Testis (tissue), 2 donors: Measurements from ENCODE around the gene KCNH2.

Source experiments
- POLR2A ChIP-seq: fragments of 450-650 bp; IDR thresholded peaks from one replicate; pipeline ENCODE4 v1.6.1; 2017; ENCODE audit warnings: antibody characterized with exemption, mild to moderate bottlenecking, moderate library complexity
- TF ChIP-seq, protein P1 (sequence below), 3 experiments: fragments of 450-650 bp in 2 of 3; fragments of 200-600 bp in 1 of 3; sonication (generic) in 1 of 3; IDR thresholded peaks; one replicate each; pipeline ENCODE4 v1.5.1; 2016 to 2019; ENCODE audit warnings: antibody characterized with exemption in 3 of 3, mild to moderate bottlenecking in 2 of 3, moderate library complexity in 1 of 3

DNA sequence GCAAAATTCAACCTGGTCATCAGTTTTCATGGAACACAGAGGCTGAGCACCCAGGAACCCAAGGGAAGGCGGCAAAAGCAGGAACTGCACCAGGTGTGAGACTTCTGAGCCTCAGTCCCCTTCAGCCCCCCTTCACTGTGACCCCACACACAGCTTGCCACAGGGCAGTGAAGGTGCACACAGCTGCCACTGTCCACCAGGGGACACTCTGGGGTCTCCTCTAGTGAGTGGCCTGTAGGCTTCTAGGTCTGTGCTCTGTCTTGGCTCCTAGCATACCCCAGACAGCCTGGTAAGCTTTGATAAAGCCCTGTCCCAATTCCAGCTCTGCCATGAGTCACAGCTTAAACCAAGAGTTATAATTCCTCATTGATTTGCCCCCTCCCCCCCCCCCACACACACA is 12.1 kb downstream of the KCNH2 start:
- TF ChIP-seq POLR2A, result no peak
- TF ChIP-seq, protein P1, sequence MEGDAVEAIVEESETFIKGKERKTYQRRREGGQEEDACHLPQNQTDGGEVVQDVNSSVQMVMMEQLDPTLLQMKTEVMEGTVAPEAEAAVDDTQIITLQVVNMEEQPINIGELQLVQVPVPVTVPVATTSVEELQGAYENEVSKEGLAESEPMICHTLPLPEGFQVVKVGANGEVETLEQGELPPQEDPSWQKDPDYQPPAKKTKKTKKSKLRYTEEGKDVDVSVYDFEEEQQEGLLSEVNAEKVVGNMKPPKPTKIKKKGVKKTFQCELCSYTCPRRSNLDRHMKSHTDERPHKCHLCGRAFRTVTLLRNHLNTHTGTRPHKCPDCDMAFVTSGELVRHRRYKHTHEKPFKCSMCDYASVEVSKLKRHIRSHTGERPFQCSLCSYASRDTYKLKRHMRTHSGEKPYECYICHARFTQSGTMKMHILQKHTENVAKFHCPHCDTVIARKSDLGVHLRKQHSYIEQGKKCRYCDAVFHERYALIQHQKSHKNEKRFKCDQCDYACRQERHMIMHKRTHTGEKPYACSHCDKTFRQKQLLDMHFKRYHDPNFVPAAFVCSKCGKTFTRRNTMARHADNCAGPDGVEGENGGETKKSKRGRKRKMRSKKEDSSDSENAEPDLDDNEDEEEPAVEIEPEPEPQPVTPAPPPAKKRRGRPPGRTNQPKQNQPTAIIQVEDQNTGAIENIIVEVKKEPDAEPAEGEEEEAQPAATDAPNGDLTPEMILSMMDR (IDR thresholded peaks at IDR 0.05), result no peak
